SK-N-SH (cell line): ENCODE data around the gene ASPN. TPM values are rescaled to one million over a fixed set of nuclear protein-coding genes. Genes with fewer than 3 reads are reported as not detected.

Experiments used
- CTCF ChIA-PET: fragments of 300-600, 350-600 bp; formaldehyde crosslinking; extraction: SDS; loops from one replicate; lab custom pipeline; 2021; lab: Yijun Ruan, JAX
- POLR2A ChIA-PET: fragments of 350-600 bp; sonication (Branson Sonifier 250); formaldehyde crosslinking; extraction: SDS; loops from one replicate; lab custom pipeline; 2020; ENCODE audit warnings: antibody characterized with exemption, inconsistent platforms; lab: Yijun Ruan, JAX
- DNase-seq: peaks from one replicate; pipeline ENCODE4 v3.0.0; 2012
- H2AFZ ChIP-seq: fragments of 200-600 bp; sonication (generic); 2 replicates; pipeline ENCODE4 v1.8.1; 2016; ENCODE audit warnings: antibody characterized with exemption, mild to moderate bottlenecking, low read depth
- H3F3A ChIP-seq: fragments of 200-600 bp; sonication (generic); replicated peaks from 2 replicates; pipeline ENCODE3; 2016; ENCODE audit warnings: antibody characterized with exemption, mild to moderate bottlenecking; ENCODE audit not compliant: insufficient read depth
- H3K27ac ChIP-seq, 2 experiments: fragments of 200-500 bp in 1 of 2; fragments of 200-600 bp in 1 of 2; sonication (Bioruptor generic) in 1 of 2; sonication (generic), shearing (Covaris generic) in 1 of 2; 2 replicates each; pipeline versions ENCODE4 v1.5.1 to v1.6.1; 2014 to 2016; ENCODE audit warnings: low read depth in 2 of 2, inconsistent platforms in 1 of 2, low read length in 1 of 2, mild to moderate bottlenecking in 1 of 2, mixed read lengths in 1 of 2
- H3K27me3 ChIP-seq: fragments of 200-600 bp; sonication (generic), shearing (Covaris generic); 2 replicates; pipeline ENCODE4 v1.6.1; 2016; ENCODE audit warnings: mixed run types; ENCODE audit not compliant: insufficient read depth
- H3K36me3 ChIP-seq, 2 experiments: fragments of 200-500 bp in 1 of 2; fragments of 200-600 bp in 1 of 2; sonication (Bioruptor generic) in 1 of 2; sonication (generic) in 1 of 2; replicated peaks in 1 of 2; 2 replicates each; pipeline versions ENCODE3 to v1.5.1; 2014 to 2016; ENCODE audit warnings: low read length in 1 of 2, mild to moderate bottlenecking in 1 of 2; ENCODE audit not compliant: insufficient read depth in 2 of 2, control insufficient read depth in 1 of 2
- H3K4me1 ChIP-seq, 2 experiments: fragments of 200-500 bp in 1 of 2; fragments of 200-600 bp in 1 of 2; sonication (Bioruptor generic) in 1 of 2; sonication (generic), shearing (Covaris generic) in 1 of 2; 2 replicates each; pipeline versions ENCODE4 v1.5.1 to v1.6.1; 2014 to 2016; ENCODE audit warnings: low read depth in 1 of 2, low read length in 1 of 2, mixed run types in 1 of 2; ENCODE audit not compliant: insufficient read depth in 2 of 2, control insufficient read depth in 1 of 2
- H3K4me2 ChIP-seq: fragments of 200-600 bp; sonication (generic), shearing (Covaris generic); 2 replicates; pipeline ENCODE4 v1.6.1; 2017; ENCODE audit warnings: mixed run types
- H3K4me3 ChIP-seq, 2 experiments: fragments of 200-500 bp in 1 of 2; fragments of 200-600 bp in 1 of 2; sonication (Bioruptor generic) in 1 of 2; sonication (generic), shearing (Covaris generic) in 1 of 2; 2 replicates each; pipeline versions ENCODE4 v1.5.1 to v1.8.1; 2014 to 2016; ENCODE audit warnings: low read depth in 2 of 2, inconsistent platforms in 1 of 2, low read length in 1 of 2, mild to moderate bottlenecking in 1 of 2, mixed read lengths in 1 of 2, moderate library complexity in 1 of 2
- H3K79me2 ChIP-seq: fragments of 200-600 bp; sonication (generic); 2 replicates; pipeline ENCODE4 v1.8.1; 2017; ENCODE audit warnings: mild to moderate bottlenecking; ENCODE audit not compliant: insufficient read depth
- H3K9ac ChIP-seq: fragments of 200-600 bp; sonication (generic); 2 replicates; pipeline ENCODE4 v1.6.1; 2017; ENCODE audit warnings: mixed run types
- H3K9me2 ChIP-seq: fragments of 200-600 bp; sonication (generic); 2 replicates; pipeline ENCODE4 v1.6.1; 2017; ENCODE audit warnings: mixed run types
- H3K9me3 ChIP-seq: fragments of 200-600 bp; sonication (generic); 2 replicates; pipeline ENCODE4 v1.6.1; 2017; ENCODE audit warnings: mixed run types, mild to moderate bottlenecking, moderate library complexity
- H4K20me1 ChIP-seq: fragments of 200-600 bp; sonication (generic); 2 replicates; pipeline ENCODE4 v1.6.1; 2017; ENCODE audit warnings: mild to moderate bottlenecking, mixed run types; ENCODE audit not compliant: insufficient read depth
- ELF1 ChIP-seq: IDR thresholded peaks from 2 replicates; pipeline ENCODE4 v1.4.0; 2012
- EZH2phosphoT487 ChIP-seq: fragments of 200-600 bp; sonication (generic); IDR thresholded peaks from 2 replicates; pipeline ENCODE4 v1.6.1; 2017; ENCODE audit warnings: low read depth, mixed run types, mild to moderate bottlenecking, antibody characterized with exemption, moderate library complexity, borderline replicate concordance
- FOSL2 ChIP-seq: IDR thresholded peaks from 2 replicates; pipeline ENCODE4 v1.4.0; 2012; ENCODE audit warnings: low read depth, mild to moderate bottlenecking, moderate library complexity, borderline replicate concordance
- GABPA ChIP-seq: IDR thresholded peaks from 2 replicates; pipeline ENCODE4 v1.4.0; 2012; ENCODE audit warnings: low read depth, mild to moderate bottlenecking
- IRF3 ChIP-seq: fragments of 150-350 bp; IDR thresholded peaks from 2 replicates; pipeline ENCODE4 v1.6.1; 2016; ENCODE audit warnings: mild to moderate bottlenecking, low read depth, low read length
- JUND ChIP-seq: IDR thresholded peaks from 2 replicates; pipeline ENCODE4 v1.4.0; 2012
- MAX ChIP-seq: IDR thresholded peaks from 2 replicates; pipeline ENCODE4 v1.4.0; 2012; ENCODE audit warnings: low read depth
- MXI1 ChIP-seq: IDR thresholded peaks from 2 replicates; pipeline ENCODE4 v1.6.1; 2012; ENCODE audit warnings: mild to moderate bottlenecking, low read depth, low read length, improper control_type of control experiment
- NRF1 ChIP-seq: IDR thresholded peaks from 2 replicates; pipeline ENCODE4 v1.6.1; 2012; ENCODE audit warnings: low read depth, mild to moderate bottlenecking, low read length
- RAD21 ChIP-seq: IDR thresholded peaks from 2 replicates; pipeline ENCODE4 v1.6.1; 2012; ENCODE audit warnings: mild to moderate bottlenecking, low read length
- REST ChIP-seq: IDR thresholded peaks from 2 replicates; pipeline ENCODE4 v1.6.1; 2012; ENCODE audit warnings: mild to moderate bottlenecking, low read depth, low read length, moderate library complexity
- RFX5 ChIP-seq: IDR thresholded peaks from 2 replicates; pipeline ENCODE4 v1.6.1; 2012; ENCODE audit warnings: mild to moderate bottlenecking, improper control_type of control experiment, low read length
- RXRA ChIP-seq: IDR thresholded peaks from 2 replicates; pipeline ENCODE4 v1.4.0; 2012; ENCODE audit warnings: low read depth, mild to moderate bottlenecking, borderline replicate concordance
- TEAD4 ChIP-seq: IDR thresholded peaks from 2 replicates; pipeline ENCODE4 v1.4.0; 2012; ENCODE audit warnings: mild to moderate bottlenecking, borderline replicate concordance; ENCODE audit not compliant: insufficient read depth
- USF1 ChIP-seq: IDR thresholded peaks from 2 replicates; pipeline ENCODE4 v1.4.0; 2012; ENCODE audit warnings: low read depth, borderline replicate concordance
- WGBS: methylation state at CpG from one replicate; pipeline ENCODE4 v1.1.6; 2017; ENCODE audit warnings: low lambda C conversion rate; 5-methylcytosine and 5-hydroxymethylcytosine counted together
- polyA plus RNA-seq, 3 experiments: library from polyadenylated mRNA; depleted of rRNA; stranded (reverse); fragments of >200 nt; gene quantifications; 2 replicates each; pipeline ENCODE4 v1.2.3, GENCODE V29; 2012
- TF ChIP-seq, protein P1 (sequence below): fragments of 200-600 bp; sonication (generic); IDR thresholded peaks from 2 replicates; pipeline ENCODE4 v1.6.1; 2017; ENCODE audit warnings: antibody characterized with exemption, mild to moderate bottlenecking, moderate library complexity
- TF ChIP-seq, protein P2 (sequence below): IDR thresholded peaks from 2 replicates; pipeline ENCODE4 v1.4.0; 2012; ENCODE audit warnings: low read depth, borderline replicate concordance
- TF ChIP-seq, protein P3 (sequence below): IDR thresholded peaks from 2 replicates; pipeline ENCODE4; 2012
- TF ChIP-seq, protein P4 (sequence below): fragments of 150-350 bp; IDR thresholded peaks from 2 replicates; pipeline ENCODE4 v1.6.1; 2017; ENCODE audit warnings: antibody characterized with exemption, low read length, low read depth, borderline replicate concordance

The ASPN gene
- polyA plus RNA-seq, 1 of the 3 experiments (the other 2 are of a cell fraction): 0.76 TPM

DNA sequence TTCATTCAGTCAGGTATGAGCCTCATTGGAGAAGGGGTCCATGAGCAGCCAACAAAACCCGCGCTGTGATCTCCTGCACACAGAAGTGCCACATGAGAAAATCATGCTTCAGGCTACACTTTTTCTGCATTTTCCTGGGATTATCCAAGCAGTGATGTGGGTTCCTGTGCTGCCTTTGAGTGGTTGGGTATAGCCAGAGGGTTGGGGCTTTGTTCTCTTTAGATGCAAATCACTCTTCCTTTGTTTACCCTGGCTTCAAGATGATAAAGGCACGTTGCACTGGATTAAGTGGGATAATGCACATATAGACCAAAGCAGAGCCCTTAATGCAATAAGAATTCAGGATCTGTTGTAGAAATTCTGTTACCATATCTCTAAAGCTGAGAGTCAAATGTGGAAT lies 34.7 kb upstream of the ASPN start (continued):
- TF ChIP-seq RAD21: no peak
- TF ChIP-seq ELF1: no peak
- TF ChIP-seq MAX: no peak

DNA sequence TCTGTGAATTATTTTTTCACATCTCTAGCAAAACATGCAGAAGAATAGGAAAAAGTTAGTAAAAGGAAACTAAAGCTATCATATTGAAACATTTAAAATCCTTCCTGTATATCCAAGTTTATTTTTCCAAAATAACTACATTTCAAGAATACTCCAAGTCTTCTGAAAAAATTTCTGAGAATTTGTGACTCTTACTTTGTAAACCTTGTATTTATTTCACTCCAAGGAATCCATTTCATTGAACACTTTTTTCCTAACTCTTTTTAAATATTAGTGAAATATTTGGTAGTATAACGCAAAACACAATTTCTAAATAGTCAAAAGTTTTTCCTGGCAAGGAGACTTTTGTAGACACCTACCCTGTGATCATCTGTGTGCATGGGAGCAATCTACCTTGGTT lies 34.2 kb upstream of the ASPN start:
- DNase-seq: no peak
- peaks cover 0 to 7% of the 10 kb centered on the region in 2 experiments; a peak in 1 of 4 replicates for H3K4me1 ChIP-seq
- H2AFZ ChIP-seq: no peak overlapping the region
- ChIA-PET CTCF (no interaction called here), POLR2A (no interaction called here)
- no peaks in the 10 kb centered on the region for H3K9me3 ChIP-seq
- no peak overlapping the region for H3K27ac ChIP-seq
- WGBS: 97% methylated on average over 1 of the region's 1 CpG
- no peaks in the 10 kb centered on the region for H4K20me1 ChIP-seq
- no peaks in the 10 kb centered on the region for H3K27me3 ChIP-seq
- TF ChIP-seq MXI1: no peak
- TF ChIP-seq TEAD4: no peak
- TF ChIP-seq, protein P1, sequence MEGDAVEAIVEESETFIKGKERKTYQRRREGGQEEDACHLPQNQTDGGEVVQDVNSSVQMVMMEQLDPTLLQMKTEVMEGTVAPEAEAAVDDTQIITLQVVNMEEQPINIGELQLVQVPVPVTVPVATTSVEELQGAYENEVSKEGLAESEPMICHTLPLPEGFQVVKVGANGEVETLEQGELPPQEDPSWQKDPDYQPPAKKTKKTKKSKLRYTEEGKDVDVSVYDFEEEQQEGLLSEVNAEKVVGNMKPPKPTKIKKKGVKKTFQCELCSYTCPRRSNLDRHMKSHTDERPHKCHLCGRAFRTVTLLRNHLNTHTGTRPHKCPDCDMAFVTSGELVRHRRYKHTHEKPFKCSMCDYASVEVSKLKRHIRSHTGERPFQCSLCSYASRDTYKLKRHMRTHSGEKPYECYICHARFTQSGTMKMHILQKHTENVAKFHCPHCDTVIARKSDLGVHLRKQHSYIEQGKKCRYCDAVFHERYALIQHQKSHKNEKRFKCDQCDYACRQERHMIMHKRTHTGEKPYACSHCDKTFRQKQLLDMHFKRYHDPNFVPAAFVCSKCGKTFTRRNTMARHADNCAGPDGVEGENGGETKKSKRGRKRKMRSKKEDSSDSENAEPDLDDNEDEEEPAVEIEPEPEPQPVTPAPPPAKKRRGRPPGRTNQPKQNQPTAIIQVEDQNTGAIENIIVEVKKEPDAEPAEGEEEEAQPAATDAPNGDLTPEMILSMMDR: no peak
- TF ChIP-seq USF1: no peak
- TF ChIP-seq, protein P2, sequence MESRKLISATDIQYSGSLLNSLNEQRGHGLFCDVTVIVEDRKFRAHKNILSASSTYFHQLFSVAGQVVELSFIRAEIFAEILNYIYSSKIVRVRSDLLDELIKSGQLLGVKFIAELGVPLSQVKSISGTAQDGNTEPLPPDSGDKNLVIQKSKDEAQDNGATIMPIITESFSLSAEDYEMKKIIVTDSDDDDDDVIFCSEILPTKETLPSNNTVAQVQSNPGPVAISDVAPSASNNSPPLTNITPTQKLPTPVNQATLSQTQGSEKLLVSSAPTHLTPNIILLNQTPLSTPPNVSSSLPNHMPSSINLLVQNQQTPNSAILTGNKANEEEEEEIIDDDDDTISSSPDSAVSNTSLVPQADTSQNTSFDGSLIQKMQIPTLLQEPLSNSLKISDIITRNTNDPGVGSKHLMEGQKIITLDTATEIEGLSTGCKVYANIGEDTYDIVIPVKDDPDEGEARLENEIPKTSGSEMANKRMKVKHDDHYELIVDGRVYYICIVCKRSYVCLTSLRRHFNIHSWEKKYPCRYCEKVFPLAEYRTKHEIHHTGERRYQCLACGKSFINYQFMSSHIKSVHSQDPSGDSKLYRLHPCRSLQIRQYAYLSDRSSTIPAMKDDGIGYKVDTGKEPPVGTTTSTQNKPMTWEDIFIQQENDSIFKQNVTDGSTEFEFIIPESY: no peak
- TF ChIP-seq, protein P3, sequence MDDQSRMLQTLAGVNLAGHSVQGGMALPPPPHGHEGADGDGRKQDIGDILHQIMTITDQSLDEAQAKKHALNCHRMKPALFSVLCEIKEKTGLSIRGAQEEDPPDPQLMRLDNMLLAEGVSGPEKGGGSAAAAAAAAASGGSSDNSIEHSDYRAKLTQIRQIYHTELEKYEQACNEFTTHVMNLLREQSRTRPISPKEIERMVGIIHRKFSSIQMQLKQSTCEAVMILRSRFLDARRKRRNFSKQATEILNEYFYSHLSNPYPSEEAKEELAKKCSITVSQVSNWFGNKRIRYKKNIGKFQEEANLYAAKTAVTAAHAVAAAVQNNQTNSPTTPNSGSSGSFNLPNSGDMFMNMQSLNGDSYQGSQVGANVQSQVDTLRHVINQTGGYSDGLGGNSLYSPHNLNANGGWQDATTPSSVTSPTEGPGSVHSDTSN: no peak
- no peak for TF ChIP-seq ELF1
- TF ChIP-seq EZH2phosphoT487: no peak
- TF ChIP-seq, protein P4, sequence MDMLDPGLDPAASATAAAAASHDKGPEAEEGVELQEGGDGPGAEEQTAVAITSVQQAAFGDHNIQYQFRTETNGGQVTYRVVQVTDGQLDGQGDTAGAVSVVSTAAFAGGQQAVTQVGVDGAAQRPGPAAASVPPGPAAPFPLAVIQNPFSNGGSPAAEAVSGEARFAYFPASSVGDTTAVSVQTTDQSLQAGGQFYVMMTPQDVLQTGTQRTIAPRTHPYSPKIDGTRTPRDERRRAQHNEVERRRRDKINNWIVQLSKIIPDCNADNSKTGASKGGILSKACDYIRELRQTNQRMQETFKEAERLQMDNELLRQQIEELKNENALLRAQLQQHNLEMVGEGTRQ: no peak
- no peak for TF ChIP-seq RAD21
- no peak for TF ChIP-seq JUND
- no peak for TF ChIP-seq FOSL2
- TF ChIP-seq IRF3: no peak
- no peak for TF ChIP-seq REST
- no peak for TF ChIP-seq GABPA
- TF ChIP-seq RFX5: no peak
- no peak for TF ChIP-seq RXRA
- no peak for TF ChIP-seq MAX
- no peak for TF ChIP-seq NRF1
- H3K4me3 ChIP-seq: no peak overlapping the region
- no peak overlapping the region for H3K9ac ChIP-seq
- H3K36me3 ChIP-seq: no peaks in the 10 kb centered on the region
- no peaks in the 10 kb centered on the region for H3F3A ChIP-seq
- no peaks in the 10 kb centered on the region for H3K9me2 ChIP-seq
- no peaks in the 10 kb centered on the region for H3K79me2 ChIP-seq
- H3K4me2 ChIP-seq: no peak overlapping the region
